ENCODE data around the gene PTPRU.
"Not testable (repeated sequence)": the region's sequence is repeated elsewhere in the genome, so short reads cannot be mapped to it uniquely, and the experiment has no call there.

Gene PTPRU

DNA sequence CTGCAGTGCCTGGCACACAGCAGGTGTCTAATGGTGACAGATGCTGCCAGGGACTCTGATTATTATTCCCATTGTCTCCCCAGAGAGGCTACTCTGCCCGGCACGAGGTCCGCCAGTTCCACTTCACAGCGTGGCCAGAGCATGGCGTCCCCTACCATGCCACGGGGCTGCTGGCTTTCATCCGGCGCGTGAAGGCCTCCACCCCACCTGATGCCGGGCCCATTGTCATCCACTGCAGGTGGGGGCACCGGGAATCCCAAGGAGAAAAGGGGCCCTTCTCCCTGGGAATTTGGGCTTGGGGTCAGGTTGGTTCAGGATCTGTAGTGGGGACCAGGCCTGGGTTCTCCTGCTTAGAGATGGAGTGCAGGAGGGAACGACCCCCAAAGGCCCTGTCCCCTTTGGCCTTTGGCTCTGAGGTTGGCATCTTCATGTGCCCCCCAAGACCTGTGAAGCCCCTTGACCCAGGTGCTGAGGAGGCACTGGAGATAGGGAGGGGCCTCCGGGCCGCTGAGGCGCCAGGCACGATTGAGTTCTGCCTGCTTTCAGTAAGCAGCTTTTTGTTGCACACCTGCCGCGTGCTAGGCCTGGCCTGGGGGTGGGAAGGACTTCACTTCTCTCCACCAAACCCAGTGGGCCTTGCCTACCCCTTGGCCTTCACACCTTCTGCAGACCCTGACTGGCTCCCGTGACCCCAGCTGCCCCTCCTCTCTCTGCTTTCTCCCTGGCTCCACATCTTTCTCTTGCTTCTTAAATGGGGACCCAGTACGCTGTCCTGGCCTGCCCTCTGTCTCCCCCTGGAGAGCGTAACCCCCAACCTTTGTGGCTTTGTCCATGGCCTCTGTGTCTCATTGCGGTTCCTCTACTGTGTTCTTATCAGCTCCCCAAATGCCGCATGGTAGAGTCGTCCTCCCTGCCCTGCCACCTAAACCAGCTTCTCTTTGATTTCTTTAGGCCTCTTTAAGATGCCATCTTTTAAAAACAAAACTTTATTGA is 76.4 kb downstream of the PTPRU start:
- Histone ChIP-seq H3K27me3 (ENCODE audit: control insufficient read depth, low read length) (no peaks in the 10 kb centered on the region), H3K36me3 (ENCODE audit: control insufficient read depth, low read length) (no peaks in the 10 kb centered on the region), H3K27ac (ENCODE audit: low read depth, low read length) (no peak overlapping the region), H3K9me3 (ENCODE audit: control insufficient read depth, insufficient read depth, low read length) (no peaks in the 10 kb centered on the region), H3F3A (ENCODE audit: control insufficient read depth, insufficient read depth) (no peaks in the 10 kb centered on the region), H3K9me2 (replicated peaks; ENCODE audit: control insufficient read depth, low read length) (no peaks in the 10 kb centered on the region), H4K20me1 (ENCODE audit: control insufficient read depth, insufficient read depth, low read depth, low read length) (no peaks in the 10 kb centered on the region), H3K4me3 (ENCODE audit: low read length) (no peak overlapping the region), H3K4me1 (ENCODE audit: control insufficient read depth, low read length) (no peaks in the 10 kb centered on the region), H3K4me2 (ENCODE audit: low read length) (no peak overlapping the region), H3K79me2 (ENCODE audit: control insufficient read depth, low read length) (no peaks in the 10 kb centered on the region)
- TF ChIP-seq, protein P1, sequence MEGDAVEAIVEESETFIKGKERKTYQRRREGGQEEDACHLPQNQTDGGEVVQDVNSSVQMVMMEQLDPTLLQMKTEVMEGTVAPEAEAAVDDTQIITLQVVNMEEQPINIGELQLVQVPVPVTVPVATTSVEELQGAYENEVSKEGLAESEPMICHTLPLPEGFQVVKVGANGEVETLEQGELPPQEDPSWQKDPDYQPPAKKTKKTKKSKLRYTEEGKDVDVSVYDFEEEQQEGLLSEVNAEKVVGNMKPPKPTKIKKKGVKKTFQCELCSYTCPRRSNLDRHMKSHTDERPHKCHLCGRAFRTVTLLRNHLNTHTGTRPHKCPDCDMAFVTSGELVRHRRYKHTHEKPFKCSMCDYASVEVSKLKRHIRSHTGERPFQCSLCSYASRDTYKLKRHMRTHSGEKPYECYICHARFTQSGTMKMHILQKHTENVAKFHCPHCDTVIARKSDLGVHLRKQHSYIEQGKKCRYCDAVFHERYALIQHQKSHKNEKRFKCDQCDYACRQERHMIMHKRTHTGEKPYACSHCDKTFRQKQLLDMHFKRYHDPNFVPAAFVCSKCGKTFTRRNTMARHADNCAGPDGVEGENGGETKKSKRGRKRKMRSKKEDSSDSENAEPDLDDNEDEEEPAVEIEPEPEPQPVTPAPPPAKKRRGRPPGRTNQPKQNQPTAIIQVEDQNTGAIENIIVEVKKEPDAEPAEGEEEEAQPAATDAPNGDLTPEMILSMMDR (IDR thresholded peaks at IDR 0.05; ENCODE audit: low read depth, low read length, poor library complexity, severe bottlenecking), result no peak
- TF ChIP-seq EZH2phosphoT487 (IDR thresholded peaks at IDR 0.05; ENCODE audit: borderline replicate concordance, low read length), result no peak

DNA sequence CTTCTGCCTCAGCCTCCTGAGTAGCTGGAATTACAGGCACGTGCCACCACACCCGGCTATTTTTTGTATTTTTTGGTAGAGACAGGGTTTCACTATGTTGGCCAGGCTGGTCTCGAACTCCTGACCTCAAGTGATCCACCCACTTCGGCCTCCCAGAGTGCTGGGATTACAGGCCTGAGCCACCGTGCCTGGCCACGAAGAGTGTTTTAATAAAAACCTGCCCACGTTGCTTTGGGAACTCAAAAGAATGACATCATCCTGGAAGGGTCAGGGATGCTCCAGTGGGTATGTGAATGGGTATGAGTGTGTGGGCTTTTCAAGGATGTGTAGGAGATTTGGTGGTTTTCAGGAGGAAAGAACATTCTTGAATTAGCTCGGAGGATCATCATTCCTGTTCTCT is 78.4 kb downstream of the PTPRU start:
- not testable (repeated sequence) for H4K20me1 ChIP-seq (ENCODE audit: control insufficient read depth, insufficient read depth, low read depth, low read length); H3K4me2 ChIP-seq (ENCODE audit: low read length); H3K27me3 ChIP-seq (ENCODE audit: control insufficient read depth, low read length); H3K36me3 ChIP-seq (ENCODE audit: control insufficient read depth, low read length); H3K4me3 ChIP-seq (ENCODE audit: low read length); H3K27ac ChIP-seq (ENCODE audit: low read depth, low read length); H3K9me2 ChIP-seq (replicated peaks; ENCODE audit: control insufficient read depth, low read length); H3F3A ChIP-seq (ENCODE audit: control insufficient read depth, insufficient read depth); H3K4me1 ChIP-seq (ENCODE audit: control insufficient read depth, low read length); H3K79me2 ChIP-seq (ENCODE audit: control insufficient read depth, low read length); H3K9me3 ChIP-seq (ENCODE audit: control insufficient read depth, insufficient read depth, low read length)

DNA sequence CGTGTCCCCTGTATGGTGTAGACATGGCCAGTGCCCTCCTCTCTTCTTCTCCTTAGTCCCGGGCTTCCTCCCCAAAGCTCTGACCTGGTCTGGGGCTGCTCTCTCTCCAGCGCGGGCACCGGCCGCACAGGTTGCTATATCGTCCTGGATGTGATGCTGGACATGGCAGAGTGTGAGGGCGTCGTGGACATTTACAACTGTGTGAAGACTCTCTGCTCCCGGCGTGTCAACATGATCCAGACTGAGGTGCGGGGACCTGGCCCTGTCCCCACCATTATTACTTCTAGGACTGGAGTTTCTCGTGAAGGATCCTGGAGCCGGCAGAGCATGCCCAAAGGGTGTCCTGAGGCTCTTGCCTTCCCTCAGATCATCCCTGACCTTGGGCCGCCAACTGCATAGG is 78.9 kb downstream of the PTPRU start:
- Histone ChIP-seq H3K9me3 (ENCODE audit: control insufficient read depth, insufficient read depth, low read length) (no peaks in the 10 kb centered on the region), H3K4me3 (ENCODE audit: low read length) (no peak overlapping the region), H3K4me2 (ENCODE audit: low read length) (no peak overlapping the region), H3K27me3 (ENCODE audit: control insufficient read depth, low read length) (no peaks in the 10 kb centered on the region), H4K20me1 (ENCODE audit: control insufficient read depth, insufficient read depth, low read depth, low read length) (no peaks in the 10 kb centered on the region), H3K79me2 (ENCODE audit: control insufficient read depth, low read length) (no peaks in the 10 kb centered on the region), H3K36me3 (ENCODE audit: control insufficient read depth, low read length) (no peaks in the 10 kb centered on the region), H3F3A (ENCODE audit: control insufficient read depth, insufficient read depth) (no peaks in the 10 kb centered on the region), H3K4me1 (ENCODE audit: control insufficient read depth, low read length) (no peaks in the 10 kb centered on the region), H3K27ac (ENCODE audit: low read depth, low read length) (no peak overlapping the region), H3K9me2 (replicated peaks; ENCODE audit: control insufficient read depth, low read length) (no peaks in the 10 kb centered on the region)
- no peak for TF ChIP-seq EZH2phosphoT487 (IDR thresholded peaks at IDR 0.05; ENCODE audit: borderline replicate concordance, low read length)
- TF ChIP-seq, protein P1 (IDR thresholded peaks at IDR 0.05; ENCODE audit: low read depth, low read length, poor library complexity, severe bottlenecking), result no peak

DNA sequence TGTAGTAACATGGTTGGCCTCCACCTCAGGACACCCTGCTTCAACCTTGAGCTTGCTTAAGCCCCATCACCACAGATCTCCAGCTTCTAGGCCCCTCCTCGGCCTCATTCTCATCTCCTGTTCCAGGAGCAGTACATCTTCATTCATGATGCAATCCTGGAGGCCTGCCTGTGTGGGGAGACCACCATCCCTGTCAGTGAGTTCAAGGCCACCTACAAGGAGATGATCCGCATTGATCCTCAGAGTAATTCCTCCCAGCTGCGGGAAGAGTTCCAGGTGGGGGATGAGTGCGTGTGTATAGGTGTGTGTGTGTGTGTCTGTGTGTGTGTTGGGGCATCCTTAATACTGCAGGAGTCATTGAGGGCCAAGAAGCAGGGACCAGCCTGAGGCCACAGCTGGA is 79.6 kb downstream of the PTPRU start:
- no peak overlapping the region for H3K4me2 ChIP-seq (ENCODE audit: low read length)
- no peaks in the 10 kb centered on the region for H4K20me1 ChIP-seq (ENCODE audit: control insufficient read depth, insufficient read depth, low read depth, low read length)
- H3K27me3 ChIP-seq (ENCODE audit: control insufficient read depth, low read length), result no peaks in the 10 kb centered on the region
- H3K4me3 ChIP-seq (ENCODE audit: low read length), result no peak overlapping the region
- no peaks in the 10 kb centered on the region for H3K9me2 ChIP-seq (replicated peaks; ENCODE audit: control insufficient read depth, low read length)
- no peak overlapping the region for H3K27ac ChIP-seq (ENCODE audit: low read depth, low read length)
- no peaks in the 10 kb centered on the region for H3K4me1 ChIP-seq (ENCODE audit: control insufficient read depth, low read length)
- no peaks in the 10 kb centered on the region for H3K36me3 ChIP-seq (ENCODE audit: control insufficient read depth, low read length)
- H3K9me3 ChIP-seq (ENCODE audit: control insufficient read depth, insufficient read depth, low read length), result no peaks in the 10 kb centered on the region
- TF ChIP-seq, protein P1 (IDR thresholded peaks at IDR 0.05; ENCODE audit: low read depth, low read length, poor library complexity, severe bottlenecking), result no peak
- no peak for TF ChIP-seq EZH2phosphoT487 (IDR thresholded peaks at IDR 0.05; ENCODE audit: borderline replicate concordance, low read length)
- H3K79me2 ChIP-seq (ENCODE audit: control insufficient read depth, low read length), result no peaks in the 10 kb centered on the region
- H3F3A ChIP-seq (ENCODE audit: control insufficient read depth, insufficient read depth), result no peaks in the 10 kb centered on the region
